Endothelial cell of umbilical vein (primary cell): ENCODE measurements around the gene AICDA. TPM values are rescaled to one million over a fixed set of nuclear protein-coding genes. Genes with fewer than 3 reads are reported as not detected.
"Not testable (repeated sequence)": the region's sequence is repeated elsewhere in the genome, so short reads cannot be mapped to it uniquely, and the experiment has no call there.

Source experiments
- BruUV-seq: library from RNA; stranded (reverse); fragments of 400-500 nt; replicated peaks from 2 replicates; lab custom pipeline; 2021; lab: Mats Ljungman, UMichigan
- CTCF ChIA-PET: fragments of 300-600, 350-600 bp; sonication (Branson Sonifier 250); formaldehyde crosslinking; loops from one replicate; lab custom pipeline; 2021; ENCODE audit warnings: antibody characterized with exemption, inconsistent platforms; lab: Charles Lee
- POLR2A ChIA-PET: fragments of 300-600, 350-600 bp; sonication (Branson Sonifier 250); formaldehyde crosslinking; loops from one replicate; lab custom pipeline; 2021; ENCODE audit warnings: antibody characterized with exemption, inconsistent platforms; lab: Charles Lee
- DNase-seq: peaks from one replicate; pipeline ENCODE4 v3.0.0-alpha.2; 2011; ENCODE audit warnings: low read depth, low spot score
- FAIRE-seq: peaks from 2 replicates; lab custom pipeline; 2011; peaks lifted over from hg19 to GRCh38; lab: Jason Lieb, UNC
- H2AFZ ChIP-seq: 2 replicates; pipeline ENCODE4 v1.6.0; 2012; ENCODE audit warnings: low read depth, low read length, control low read depth, inconsistent platforms
- H3K27ac ChIP-seq: 2 replicates; pipeline ENCODE4 v1.5.1; 2011; ENCODE audit warnings: low read depth, mild to moderate bottlenecking, control low read depth, low read length, moderate library complexity; ENCODE audit not compliant: insufficient read depth
- H3K27me3 ChIP-seq, 2 experiments: 2 replicates each; pipeline versions ENCODE4 v1.6.0 to v1.6.1; 2011; ENCODE audit warnings: low read length in 2 of 2, mixed read lengths in 1 of 2; ENCODE audit not compliant: control insufficient read depth in 2 of 2, insufficient read depth in 2 of 2
- H3K36me3 ChIP-seq, 2 experiments: 2 replicates in 1 of 2; 3 replicates in 1 of 2; pipeline ENCODE4 v1.5.1; 2011; ENCODE audit warnings: low read length in 2 of 2, mild to moderate bottlenecking in 1 of 2, moderate library complexity in 1 of 2; ENCODE audit not compliant: control insufficient read depth in 2 of 2, insufficient read depth in 2 of 2; ENCODE audit errors: extremely low read depth in 1 of 2
- H3K4me1 ChIP-seq: 3 replicates; pipeline ENCODE4 v1.5.1; 2011; ENCODE audit warnings: mild to moderate bottlenecking, low read length; ENCODE audit not compliant: control insufficient read depth, insufficient read depth; ENCODE audit errors: extremely low read depth
- H3K4me2 ChIP-seq: 2 replicates; pipeline ENCODE4 v1.6.1; 2011; ENCODE audit warnings: low read length, control low read depth, mixed read lengths; ENCODE audit not compliant: insufficient read depth
- H3K4me3 ChIP-seq, 3 experiments: fragments of 200-600 bp in 1 of 3; sonication (generic), shearing (Covaris generic) in 1 of 3; replicated peaks in 1 of 3; 2 replicates each; pipeline ENCODE4 v1.5.1; 2011 to 2016; ENCODE audit warnings: control low read depth in 3 of 3, low read length in 3 of 3, mild to moderate bottlenecking in 2 of 3, inconsistent platforms in 1 of 3, low read depth in 1 of 3, moderate library complexity in 1 of 3; ENCODE audit not compliant: insufficient read depth in 1 of 3
- H3K79me2 ChIP-seq: 2 replicates; pipeline ENCODE4 v1.6.0; 2012; ENCODE audit warnings: low read length, inconsistent platforms; ENCODE audit not compliant: control insufficient read depth, insufficient read depth
- H3K9ac ChIP-seq: replicated peaks from 2 replicates; pipeline ENCODE3; 2011; ENCODE audit warnings: low read length, control low read depth; ENCODE audit not compliant: insufficient read depth; ENCODE audit errors: extremely low read depth
- H3K9me1 ChIP-seq: replicated peaks from 3 replicates; pipeline ENCODE4 v1.6.0; 2011; ENCODE audit warnings: mild to moderate bottlenecking, low read length; ENCODE audit not compliant: control insufficient read depth, insufficient read depth; ENCODE audit errors: extremely low read depth
- H3K9me3 ChIP-seq: replicated peaks from 2 replicates; pipeline ENCODE4 v1.5.1; 2012; ENCODE audit warnings: low read length, inconsistent platforms; ENCODE audit not compliant: control insufficient read depth, insufficient read depth
- H4K20me1 ChIP-seq: replicated peaks from 2 replicates; pipeline ENCODE3; 2011; ENCODE audit warnings: mild to moderate bottlenecking, low read length; ENCODE audit not compliant: control insufficient read depth, insufficient read depth; ENCODE audit errors: extremely low read depth
- CTCF ChIP-seq, 2 donors: IDR thresholded peaks; 1 replicate in 1 of 2; 2 replicates in 1 of 2; pipeline ENCODE4 v1.5.1; 2011; ENCODE audit warnings: low read length in 2 of 2, mild to moderate bottlenecking in 2 of 2, moderate library complexity in 2 of 2, control low read depth in 1 of 2, inconsistent platforms in 1 of 2, low read depth in 1 of 2; ENCODE audit not compliant: insufficient read depth in 1 of 2; ENCODE audit errors: extremely low read depth in 1 of 2
- EZH2 ChIP-seq: IDR thresholded peaks from 2 replicates; pipeline ENCODE4 v1.6.1; 2012; ENCODE audit warnings: borderline replicate concordance, low read depth, mild to moderate bottlenecking, moderate library complexity, low read length, inconsistent platforms; ENCODE audit not compliant: severe bottlenecking
- FOS ChIP-seq: IDR thresholded peaks from 2 replicates; pipeline ENCODE4 v1.6.1; 2011; ENCODE audit warnings: mild to moderate bottlenecking, low read length, moderate library complexity, borderline replicate concordance; ENCODE audit not compliant: insufficient read depth
- GATA2 ChIP-seq: IDR thresholded peaks from 2 replicates; pipeline ENCODE4 v1.7.0; 2011; ENCODE audit warnings: low read depth, mild to moderate bottlenecking, moderate library complexity, mixed read lengths, low read length; ENCODE audit not compliant: insufficient read length, insufficient read depth
- JUN ChIP-seq: IDR thresholded peaks from 2 replicates; pipeline ENCODE4 v1.6.1; 2011; ENCODE audit warnings: borderline replicate concordance, low read depth; ENCODE audit not compliant: insufficient read length, insufficient read depth
- MAX ChIP-seq: IDR thresholded peaks from 2 replicates; pipeline ENCODE4 v1.6.1; 2011; ENCODE audit not compliant: insufficient read depth, insufficient read length
- MYC ChIP-seq: IDR thresholded peaks from one replicate; pipeline ENCODE4 v1.6.1; 2011; ENCODE audit warnings: mild to moderate bottlenecking, low read depth, low read length
- POLR2A ChIP-seq: IDR thresholded peaks from 2 replicates; pipeline ENCODE4 v1.6.1; 2012; ENCODE audit warnings: low read depth, mild to moderate bottlenecking, control low read depth, low read length
- POLR2AphosphoS5 ChIP-seq: IDR thresholded peaks from 2 replicates; pipeline ENCODE4 v1.6.1; 2012; ENCODE audit warnings: low read depth, mild to moderate bottlenecking, control low read depth, low read length, moderate library complexity; ENCODE audit not compliant: insufficient read depth
- dilution Hi-C: fragments of 300-500 bp; cut with MboI; formaldehyde crosslinking; loops from one replicate; pipeline ENCODE4 v1.15.0; 2019; ENCODE audit warnings: low sequenced_read_pairs; ENCODE audit not compliant: extremely low pct_ligation_motif_present
- intact Hi-C: fragments of 100-400 bp; cut with micrococcal nuclease; formaldehyde crosslinking; loops from one replicate; pipeline ENCODE4 v1.10.0; 2022
- polyA plus RNA-seq, 4 experiments: library from polyadenylated mRNA; depleted of rRNA in 3 of 4; stranded (reverse) in 3 of 4; unstranded in 1 of 4; fragments of >200 nt; gene quantifications; 2 replicates each; pipeline versions ENCODE4 v1.2.1 to v1.2.3, GENCODE V29; 2011 to 2012; ENCODE audit warnings: missing spikeins in 1 of 4
- total RNA-seq: library from RNA; stranded (reverse); gene quantifications from 2 replicates; pipeline ENCODE4 v1.2.3, GENCODE V29; 2021

The AICDA gene
- total and polyA plus RNA-seq, 2 donors (not counting 3 experiments of a cell fraction or from before 2014, with no cell fraction given) = not detected

GRCh38 chr12:8615206-8615605, 2.5 kb upstream of the AICDA start:
- dilution Hi-C loops = no loop called here
- H3K27me3 ChIP-seq = no peaks in the 10 kb centered on the region
- H3K9me3 ChIP-seq = no peaks in the 10 kb centered on the region
- H2AFZ ChIP-seq = no peak overlapping the region
- DNase-seq (no peak), FAIRE-seq (no peak)
- no peak overlapping the region for H3K9ac ChIP-seq
- no peaks in the 10 kb centered on the region for H3K36me3 ChIP-seq
- ChIA-PET POLR2A (no interaction called here), CTCF (interaction anchor here (0.6 to 1.0 kb wide), 2 partner anchors 42 to 71 kb away, joined by 3 read pairs; no protein-coding TSS in a partner anchor)
- no peaks in the 10 kb centered on the region for H3K9me1 ChIP-seq
- no peak for TF ChIP-seq JUN
- no peak for TF ChIP-seq GATA2
- TF ChIP-seq EZH2 = no peak
- no peak for TF ChIP-seq FOS
- TF ChIP-seq MYC = no peak
- TF ChIP-seq CTCF (IDR thresholded peaks at IDR 0.05; ENCODE audit: extremely low read depth in 1 of 2, insufficient read depth in 1 of 2, low read depth in 1 of 2, low read length in 2 of 2) = no peak
- no peak for TF ChIP-seq MAX
- TF ChIP-seq POLR2A = no peak
- no peak for TF ChIP-seq POLR2AphosphoS5
- H3K27ac ChIP-seq = no peak overlapping the region
- no TSS peak for BruUV-seq
- H3K4me1 ChIP-seq = peaks cover 14% of the 10 kb centered on the region
- H3K4me3 ChIP-seq = no peak overlapping the region
- intact Hi-C loops = no loop called here
- no peak overlapping the region for H3K4me2 ChIP-seq
- no peaks in the 10 kb centered on the region for H4K20me1 ChIP-seq
- H3K79me2 ChIP-seq = no peaks in the 10 kb centered on the region

GRCh38 chr12:8613881-8614280, 1.2 kb upstream of the AICDA start:
- FAIRE-seq, H3K4me2 ChIP-seq, dilution Hi-C loops, intact Hi-C loops, POLR2A ChIA-PET, H3K9me3 ChIP-seq, H2AFZ ChIP-seq, H3K4me1 ChIP-seq, H3K9ac ChIP-seq, H4K20me1 ChIP-seq, DNase-seq, BruUV-seq, H3K79me2 ChIP-seq, H3K27me3 ChIP-seq, H3K9me1 ChIP-seq, H3K27ac ChIP-seq, H3K4me3 ChIP-seq, H3K36me3 ChIP-seq: not testable (repeated sequence)
- CTCF ChIA-PET = interaction anchor here (6.5 kb wide), 1 partner anchor 71 kb away, joined by 256 read pairs; the partner anchor contains the start of gene CLEC4E
